Testis (tissue), 2 donors: ENCODE results near the gene ANXA9.

Source experiments
- CTCF ChIP-seq, 3 experiments: fragments of 450-650 bp in 2 of 3; fragments of 200-600 bp in 1 of 3; sonication (generic) in 1 of 3; IDR thresholded peaks; one replicate each; pipeline ENCODE4 v1.5.1; 2016 to 2019; ENCODE audit warnings: antibody characterized with exemption in 3 of 3, mild to moderate bottlenecking in 2 of 3, moderate library complexity in 1 of 3
- POLR2A ChIP-seq: fragments of 450-650 bp; IDR thresholded peaks from one replicate; pipeline ENCODE4 v1.6.1; 2017; ENCODE audit warnings: antibody characterized with exemption, mild to moderate bottlenecking, moderate library complexity

GRCh38 chr1:151002051-151002450 lies 20.0 kb downstream of the ANXA9 start:
- TF ChIP-seq CTCF (IDR thresholded peaks at IDR 0.05) (no peak), POLR2A (no peak)
